Panc1 (cell line): ENCODE results near the gene TREM1. TPM values are rescaled to one million over a fixed set of nuclear protein-coding genes. Genes with fewer than 3 reads are reported as not detected.

Experiments
- ATAC-seq: fragments of 200-7000 bp; cut with Tn5 transposase; 2 replicates; pipeline ENCODE4 v1.9.1; 2020; ENCODE audit warnings: mild to moderate bottlenecking, moderate library complexity
- BruUV-seq: library from RNA; stranded (reverse); fragments of 400-500 nt; replicated peaks from 2 replicates; lab custom pipeline; 2021; lab: Mats Ljungman, UMichigan
- CTCF ChIA-PET: fragments of 300-600 bp; sonication (Branson Sonifier 250); formaldehyde crosslinking; loops from one replicate; lab custom pipeline; 2022; ENCODE audit warnings: antibody characterized with exemption; lab: Charles Lee
- POLR2A ChIA-PET: fragments of 300-600 bp; sonication (Branson Sonifier 250); formaldehyde crosslinking; loops from one replicate; lab custom pipeline; 2022; ENCODE audit warnings: antibody characterized with exemption; lab: Charles Lee
- DNase-seq: peaks from one replicate; pipeline ENCODE4 v3.0.0-alpha.2; 2010; ENCODE audit warnings: low read depth, low spot score
- H3K27ac ChIP-seq: 2 replicates; pipeline ENCODE4 v1.5.1; 2011; ENCODE audit warnings: mild to moderate bottlenecking, low read length, inconsistent platforms
- H3K27me3 ChIP-seq: fragments of 200-500 bp; sonication (Bioruptor generic); 2 replicates; pipeline ENCODE4 v1.6.0; 2014; ENCODE audit warnings: low read length, inconsistent platforms; ENCODE audit not compliant: control insufficient read depth, insufficient read depth
- H3K36me3 ChIP-seq: fragments of 200-500 bp; sonication (Bioruptor generic); 2 replicates; pipeline ENCODE4 v1.5.1; 2014; ENCODE audit warnings: inconsistent platforms, mild to moderate bottlenecking, low read length, moderate library complexity; ENCODE audit not compliant: control insufficient read depth, insufficient read depth
- H3K4me1 ChIP-seq: 2 replicates; pipeline ENCODE4 v1.5.1; 2011; ENCODE audit warnings: inconsistent platforms, mild to moderate bottlenecking, low read length, moderate library complexity; ENCODE audit not compliant: control insufficient read depth, insufficient read depth
- H3K4me3 ChIP-seq, 2 experiments: 2 replicates each; pipeline ENCODE4 v1.5.1; 2011 to 2012; ENCODE audit warnings: low read depth in 2 of 2, low read length in 2 of 2, mild to moderate bottlenecking in 2 of 2, inconsistent platforms in 1 of 2, moderate library complexity in 1 of 2
- H3K9me3 ChIP-seq: fragments of 200-500 bp; sonication (Bioruptor generic); 2 replicates; pipeline ENCODE4 v1.5.1; 2014; ENCODE audit warnings: low read depth, mild to moderate bottlenecking, inconsistent platforms, low read length, moderate library complexity; ENCODE audit not compliant: control insufficient read depth, insufficient read depth
- CTCF ChIP-seq: fragments of 450-650 bp; IDR thresholded peaks from 2 replicates; pipeline ENCODE4 v1.5.1; 2017; ENCODE audit warnings: mild to moderate bottlenecking
- POLR2AphosphoS5 ChIP-seq: IDR thresholded peaks from 2 replicates; pipeline ENCODE4 v1.6.1; 2012; ENCODE audit warnings: mild to moderate bottlenecking, low read depth, low read length, moderate library complexity
- REST ChIP-seq, 2 experiments: IDR thresholded peaks; 2 replicates each; pipeline ENCODE4 v1.6.1; 2011 to 2012; ENCODE audit warnings: low read depth in 2 of 2, control low read depth in 1 of 2, low read length in 1 of 2, mild to moderate bottlenecking in 1 of 2, moderate library complexity in 1 of 2; ENCODE audit not compliant: insufficient read depth in 1 of 2
- SIN3A ChIP-seq: IDR thresholded peaks from 2 replicates; pipeline ENCODE4 v1.6.1; 2012; ENCODE audit warnings: low read depth, mild to moderate bottlenecking, low read length, moderate library complexity, borderline replicate concordance; ENCODE audit not compliant: insufficient read depth
- TCF7L2 ChIP-seq: IDR thresholded peaks from 2 replicates; pipeline ENCODE4 v1.6.1; 2011; ENCODE audit warnings: mild to moderate bottlenecking, low read depth, low read length, inconsistent platforms
- in situ Hi-C: cut with HindIII; loops from 2 replicates; pipeline ENCODE4 v1.10.0; 2016; ENCODE audit warnings: low sequenced_read_pairs, low pct_unique_long_range_greater_than_20kb
- intact Hi-C: fragments of 100-400 bp; cut with micrococcal nuclease; formaldehyde crosslinking; loops from one replicate; pipeline ENCODE4 v1.10.0; 2022; ENCODE audit not compliant: unreplicated experiment
- total RNA-seq: library from RNA; stranded (reverse); gene quantifications from one replicate; pipeline ENCODE4 v1.2.1, GENCODE V29; 2021; ENCODE audit not compliant: unreplicated experiment

TREM1 gene
- total RNA-seq, 1 experiment from 2014 or later: not detected

- ChIA-PET POLR2A (no interaction called here), CTCF (no interaction called here)
- TF ChIP-seq REST (IDR thresholded peaks at IDR 0.05; ENCODE audit: insufficient read depth in 1 of 2, low read depth in 2 of 2, low read length in 1 of 2) (no peak), CTCF (no peak), SIN3A (no peak), TCF7L2 (no peak)
- H3K9me3 ChIP-seq: no peaks in the 10 kb centered on the region
- intact Hi-C loops (no loop called here), in situ Hi-C loops (no loop called here)
- no peak for DNase-seq
- no peaks in the 10 kb centered on the region; the same call in 1 of the 2 replicates for H3K27me3 ChIP-seq
- no TSS peak for BruUV-seq
- H3K36me3 ChIP-seq: no peaks in the 10 kb centered on the region
- no peak for ATAC-seq
- H3K27ac ChIP-seq: no peak overlapping the region
- H3K4me3 ChIP-seq: no peak overlapping the region
- H3K4me1 ChIP-seq: no peaks in the 10 kb centered on the region
Measured at GRCh38 chr6:41268478-41268877, 18.0 kb downstream of the TREM1 start.

GRCh38 chr6:41266541-41266940 lies 19.9 kb downstream of the TREM1 start:
- intact Hi-C loops (no loop called here), in situ Hi-C loops (no loop called here)
- no TSS peak for BruUV-seq
- CTCF ChIA-PET: no interaction called here
- H3K27me3 ChIP-seq: no peaks in the 10 kb centered on the region
- POLR2A ChIA-PET: no interaction called here
- H3K4me3 ChIP-seq: no peak overlapping the region
- no peak overlapping the region for H3K27ac ChIP-seq
- DNase-seq (no peak), ATAC-seq (no peak)
- peaks cover 9% of the 10 kb centered on the region; the same call in 1 of the 2 replicates for H3K9me3 ChIP-seq
- TF ChIP-seq CTCF (no peak), POLR2AphosphoS5 (no peak), REST (IDR thresholded peaks at IDR 0.05; ENCODE audit: insufficient read depth in 1 of 2, low read depth in 2 of 2, low read length in 1 of 2) (no peak), TCF7L2 (no peak), SIN3A (no peak)
- H3K36me3 ChIP-seq: no peaks in the 10 kb centered on the region
- H3K4me1 ChIP-seq: no peaks in the 10 kb centered on the region
